ENCODE results near the gene IGFN1.

Gene IGFN1

DNA sequence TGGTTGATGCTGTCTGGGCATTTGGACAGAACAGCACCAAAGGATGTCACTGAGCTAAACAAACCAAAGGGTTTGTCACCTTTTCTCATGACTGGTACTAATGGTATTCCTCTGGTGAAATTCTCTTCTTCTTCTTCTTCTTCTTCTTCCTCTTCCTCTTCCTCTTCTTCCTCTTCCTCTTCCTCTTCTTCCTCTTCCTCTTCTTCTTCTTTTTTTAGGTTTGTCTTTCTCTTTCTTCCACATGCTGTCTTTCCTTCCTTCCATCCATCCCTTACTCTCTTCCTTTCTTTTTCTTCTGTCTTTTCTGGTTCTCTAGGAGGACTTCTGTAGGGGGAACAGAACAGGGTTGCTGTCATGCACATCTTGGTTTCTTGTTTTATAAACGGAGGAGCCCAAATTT lies 9.3 kb upstream of the IGFN1 start:
- TF ChIP-seq, protein P1, sequence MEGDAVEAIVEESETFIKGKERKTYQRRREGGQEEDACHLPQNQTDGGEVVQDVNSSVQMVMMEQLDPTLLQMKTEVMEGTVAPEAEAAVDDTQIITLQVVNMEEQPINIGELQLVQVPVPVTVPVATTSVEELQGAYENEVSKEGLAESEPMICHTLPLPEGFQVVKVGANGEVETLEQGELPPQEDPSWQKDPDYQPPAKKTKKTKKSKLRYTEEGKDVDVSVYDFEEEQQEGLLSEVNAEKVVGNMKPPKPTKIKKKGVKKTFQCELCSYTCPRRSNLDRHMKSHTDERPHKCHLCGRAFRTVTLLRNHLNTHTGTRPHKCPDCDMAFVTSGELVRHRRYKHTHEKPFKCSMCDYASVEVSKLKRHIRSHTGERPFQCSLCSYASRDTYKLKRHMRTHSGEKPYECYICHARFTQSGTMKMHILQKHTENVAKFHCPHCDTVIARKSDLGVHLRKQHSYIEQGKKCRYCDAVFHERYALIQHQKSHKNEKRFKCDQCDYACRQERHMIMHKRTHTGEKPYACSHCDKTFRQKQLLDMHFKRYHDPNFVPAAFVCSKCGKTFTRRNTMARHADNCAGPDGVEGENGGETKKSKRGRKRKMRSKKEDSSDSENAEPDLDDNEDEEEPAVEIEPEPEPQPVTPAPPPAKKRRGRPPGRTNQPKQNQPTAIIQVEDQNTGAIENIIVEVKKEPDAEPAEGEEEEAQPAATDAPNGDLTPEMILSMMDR (conservative IDR thresholded peaks at IDR 0.05) = no peak
- no peak overlapping the region for H3K27ac ChIP-seq

DNA sequence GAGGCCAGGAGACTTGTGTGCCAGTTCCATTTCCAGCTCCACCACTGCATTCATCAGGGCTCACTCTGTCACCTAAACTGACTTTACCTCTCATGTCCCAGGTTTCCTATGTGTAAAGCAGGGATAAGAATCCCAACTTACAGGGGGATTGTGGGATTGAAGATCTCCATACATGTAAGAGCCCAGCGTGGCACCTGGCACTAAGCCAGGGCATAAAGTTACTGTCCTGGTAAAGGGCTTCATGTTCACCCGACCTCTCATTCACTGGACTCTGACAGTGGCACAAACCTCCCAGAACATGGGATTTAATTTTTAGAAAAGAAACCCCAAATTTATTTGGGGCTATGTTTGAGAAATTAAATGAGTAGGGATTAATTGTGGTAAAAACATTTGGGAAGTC lies 8.9 kb upstream of the IGFN1 start:
- TF ChIP-seq, protein P1 (conservative IDR thresholded peaks at IDR 0.05) = no peak
- H3K27ac ChIP-seq = no peak overlapping the region

DNA sequence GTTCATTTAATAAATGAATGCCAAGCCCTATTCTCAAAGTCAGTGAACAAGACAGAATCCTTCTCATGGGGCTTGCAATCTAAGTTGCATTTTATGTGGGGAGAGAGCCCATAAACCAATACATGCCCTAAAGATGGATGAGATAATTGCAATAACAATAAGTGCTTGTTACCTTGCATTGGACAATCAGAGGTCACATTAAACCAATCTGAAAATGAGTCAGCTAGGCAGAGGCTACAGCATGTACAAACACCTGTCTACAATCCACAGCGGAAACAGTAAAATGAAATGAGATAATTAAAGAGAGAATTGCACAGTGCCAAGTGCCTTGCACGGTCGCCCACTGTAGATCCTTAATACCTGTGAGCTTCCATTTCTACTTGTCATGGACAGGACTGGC lies 7.4 kb upstream of the IGFN1 start:
- H3K27ac ChIP-seq = no peak overlapping the region
- TF ChIP-seq, protein P1 (conservative IDR thresholded peaks at IDR 0.05) = no peak

- no peak overlapping the region for H3K27ac ChIP-seq
- TF ChIP-seq, protein P1 (conservative IDR thresholded peaks at IDR 0.05) = no peak
These were observed 6.9 kb upstream of the IGFN1 start for GRCh38 chr1:201183753-201184152.

DNA sequence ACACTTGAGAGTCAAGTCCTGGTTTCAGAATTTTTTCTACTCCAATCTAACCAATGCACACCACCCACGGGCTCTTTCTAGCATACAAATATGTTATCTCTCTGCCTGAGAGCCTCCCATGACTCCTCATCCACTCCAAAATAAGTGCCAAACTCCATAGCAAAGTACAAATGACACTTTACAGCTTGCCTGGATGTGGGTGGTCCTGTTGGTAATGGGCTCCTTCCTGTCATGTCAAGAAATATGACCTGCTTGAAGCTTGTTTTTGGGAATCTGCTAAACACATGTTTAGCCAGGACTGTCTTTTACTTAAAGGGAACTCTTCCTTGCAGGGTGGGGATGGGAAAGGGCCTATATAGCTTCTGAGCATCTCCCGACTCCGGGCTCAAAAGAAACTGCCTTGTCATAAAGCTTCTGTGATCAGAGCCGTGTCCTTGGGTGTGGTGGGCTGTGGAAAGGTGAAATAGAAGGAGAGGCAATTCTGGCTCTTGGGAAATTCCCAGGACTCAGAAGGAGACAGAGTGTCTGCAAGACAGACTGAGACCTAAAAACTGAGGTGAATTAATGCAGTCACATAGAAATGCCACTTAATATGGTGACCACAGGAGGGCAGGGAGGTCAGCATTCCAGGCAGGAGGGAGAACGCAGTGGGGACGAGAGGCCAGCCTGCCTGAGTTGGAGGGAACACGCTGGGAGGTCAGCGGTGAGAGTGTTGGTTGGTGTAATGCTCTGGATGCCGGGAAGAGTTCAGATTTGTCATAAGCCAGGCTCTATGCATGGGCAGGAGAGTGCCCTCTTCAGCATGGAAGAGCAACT lies 6.1 kb upstream of the IGFN1 start:
- TF ChIP-seq, protein P1 (conservative IDR thresholded peaks at IDR 0.05) = peak; percentile 62; the same call in 1 of the 2 replicates
- no peak overlapping the region for H3K27ac ChIP-seq

- TF ChIP-seq, protein P1 (conservative IDR thresholded peaks at IDR 0.05) = peak; percentile 25
- H3K27ac ChIP-seq = no peak overlapping the region
These were observed 5.5 kb upstream of the IGFN1 start for GRCh38 chr1:201185123-201185453.

DNA sequence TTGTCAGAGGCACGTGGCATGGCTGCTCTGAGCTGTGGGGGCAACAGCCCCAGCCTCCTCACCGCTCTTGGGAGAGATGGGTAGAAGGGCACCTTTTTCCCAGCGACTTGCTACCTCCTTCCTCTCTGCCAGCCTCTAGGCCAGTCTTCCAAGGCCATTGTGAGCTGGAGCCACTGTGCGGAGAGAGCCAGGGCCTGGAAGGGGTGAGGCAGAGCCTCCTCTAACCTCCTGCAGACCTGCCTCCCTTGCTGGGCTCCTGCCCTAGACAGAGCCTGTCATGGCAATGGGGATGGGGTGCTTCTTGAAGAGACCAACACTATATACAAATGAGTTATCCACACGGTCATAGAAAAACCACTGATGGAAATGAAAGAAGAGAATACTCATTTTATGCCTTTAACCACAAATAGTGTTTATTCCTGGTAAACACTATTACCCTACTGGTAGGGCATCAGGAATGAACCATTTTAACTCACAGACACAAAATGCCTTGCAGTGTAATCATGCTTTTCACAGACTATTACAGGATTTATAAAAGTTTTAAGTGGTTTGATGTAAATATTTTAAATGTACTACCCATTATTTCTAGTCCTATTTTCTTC lies 5.0 kb upstream of the IGFN1 start:
- TF ChIP-seq, protein P1 (conservative IDR thresholded peaks at IDR 0.05) = no peak
- no peak overlapping the region for H3K27ac ChIP-seq
